Measurements from ENCODE around the gene ZNF500. TPM values are rescaled to one million over a fixed set of nuclear protein-coding genes. Genes with fewer than 3 reads are reported as not detected.

ZNF500 gene
- total and polyA plus RNA-seq, 2 of the 4 experiments (the other 2 are of a cell fraction), result 4.5 to 5.9 TPM

DNA sequence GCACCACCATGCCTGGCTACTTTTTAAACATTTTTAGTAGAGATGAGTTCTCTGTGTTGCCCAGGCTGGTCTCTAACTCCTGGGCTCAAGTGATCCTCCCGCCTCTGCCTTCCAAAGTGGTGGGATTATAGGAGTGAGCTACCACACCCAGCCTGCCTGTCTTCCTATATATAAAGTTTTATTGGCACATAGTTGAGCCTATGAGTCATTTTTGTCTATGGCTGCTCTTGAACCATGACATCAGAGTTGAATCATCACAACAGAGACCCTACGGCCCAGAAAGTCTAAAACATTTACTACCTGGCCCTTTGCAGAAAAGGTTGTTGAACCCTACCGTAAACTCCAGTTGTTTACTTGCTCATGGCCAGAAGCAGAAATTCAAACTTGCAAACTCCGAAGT, 13.3 kb upstream of the ZNF500 start:
- DNase-seq, result peak; percentile 23
- Histone ChIP-seq H2AFZ (replicated peaks; ENCODE audit: low read length, poor library complexity) (no peak overlapping the region), H3K56ac (ENCODE audit: extremely low read depth, insufficient read depth, low read length) (no peak overlapping the region), H3K14ac (replicated peaks; ENCODE audit: low read depth, low read length) (no peak overlapping the region), H2BK15ac (ENCODE audit: low read depth, low read length) (no peak overlapping the region), H3K9me3 (ENCODE audit: control insufficient read depth, insufficient read depth, low read length) (no peaks in the 10 kb centered on the region), H3K79me1 (ENCODE audit: low read depth in 1 of 2, low read length in 2 of 2) (no peaks in the 10 kb centered on the region), H4K8ac (ENCODE audit: low read depth in 2 of 2, low read length in 2 of 2) (no peak overlapping the region), H3K27ac (ENCODE audit: insufficient read depth, low read length) (no peak overlapping the region), H4K20me1 (ENCODE audit: insufficient read depth, low read length) (no peaks in the 10 kb centered on the region), H2AK9ac (replicated peaks; ENCODE audit: low read depth, low read length, poor library complexity) (no peak overlapping the region), H3K4me1 (ENCODE audit: control insufficient read depth, insufficient read depth, low read length) (no peaks in the 10 kb centered on the region), H3K9me1 (ENCODE audit: insufficient read depth, low read length) (no peaks in the 10 kb centered on the region), H3K4me3 (ENCODE audit: insufficient read depth, low read depth, low read length) (no peak overlapping the region), H3K18ac (ENCODE audit: low read depth, low read length) (no peak overlapping the region), H2BK20ac (ENCODE audit: low read depth, low read length) (no peak overlapping the region), H3K36me3 (ENCODE audit: control insufficient read depth, insufficient read depth, low read length) (no peaks in the 10 kb centered on the region), H2AK5ac (ENCODE audit: low read depth, low read length) (no peak overlapping the region), H3K4me2 (ENCODE audit: low read depth, low read length) (no peak overlapping the region), H4K91ac (ENCODE audit: insufficient read depth, low read depth, low read length) (no peak overlapping the region), H3K23ac (ENCODE audit: low read depth, low read length) (no peak overlapping the region), H4K5ac (ENCODE audit: low read depth, low read length) (no peak overlapping the region), H2BK120ac (ENCODE audit: low read depth, low read length) (no peak overlapping the region), H3K9ac (ENCODE audit: low read depth, low read length) (no peak overlapping the region), H3K27me3 (ENCODE audit: control insufficient read depth, insufficient read depth, low read length) (no peaks in the 10 kb centered on the region), H2BK5ac (ENCODE audit: low read depth, low read length, poor library complexity, severe bottlenecking) (no peak overlapping the region), H3K4ac (ENCODE audit: low read depth, low read length) (no peak overlapping the region)
- POLR2A ChIA-PET (ENCODE audit: unreplicated experiment), result no interaction called here
- TF ChIP-seq MXI1 (IDR thresholded peaks at IDR 0.05; ENCODE audit: borderline replicate concordance, low read depth, low read length) (no peak), BHLHE40 (IDR thresholded peaks at IDR 0.05; ENCODE audit: low read depth, low read length) (no peak), SMC3 (IDR thresholded peaks at IDR 0.05; ENCODE audit: low read depth, low read length) (no peak), MAZ (IDR thresholded peaks at IDR 0.05; ENCODE audit: borderline replicate concordance, low read depth, low read length) (no peak), NFE2L2 (IDR thresholded peaks at IDR 0.05; ENCODE audit: low read depth, low read length) (no peak), RAD21 (IDR thresholded peaks at IDR 0.05; ENCODE audit: low read length) (no peak), RCOR1 (IDR thresholded peaks at IDR 0.05; ENCODE audit: insufficient replicate concordance, low read length) (no peak), CEBPB (IDR thresholded peaks at IDR 0.05; ENCODE audit: low read depth, low read length) (no peak), RFX5 (IDR thresholded peaks at IDR 0.05; ENCODE audit: low read depth, low read length) (no peak), CHD1 (IDR thresholded peaks at IDR 0.05; ENCODE audit: low read depth, low read length) (no peak), MAFK (IDR thresholded peaks at IDR 0.05; ENCODE audit: low read depth, low read length) (no peak), FOS (IDR thresholded peaks at IDR 0.05; ENCODE audit: low read depth, low read length) (no peak), CTCF (conservative IDR thresholded peaks at IDR 0.05; ENCODE audit: low read depth, low read length) (no peak), POLR2A (IDR thresholded peaks at IDR 0.05; ENCODE audit: low read depth, low read length) (no peak)
- TF ChIP-seq, protein P1, sequence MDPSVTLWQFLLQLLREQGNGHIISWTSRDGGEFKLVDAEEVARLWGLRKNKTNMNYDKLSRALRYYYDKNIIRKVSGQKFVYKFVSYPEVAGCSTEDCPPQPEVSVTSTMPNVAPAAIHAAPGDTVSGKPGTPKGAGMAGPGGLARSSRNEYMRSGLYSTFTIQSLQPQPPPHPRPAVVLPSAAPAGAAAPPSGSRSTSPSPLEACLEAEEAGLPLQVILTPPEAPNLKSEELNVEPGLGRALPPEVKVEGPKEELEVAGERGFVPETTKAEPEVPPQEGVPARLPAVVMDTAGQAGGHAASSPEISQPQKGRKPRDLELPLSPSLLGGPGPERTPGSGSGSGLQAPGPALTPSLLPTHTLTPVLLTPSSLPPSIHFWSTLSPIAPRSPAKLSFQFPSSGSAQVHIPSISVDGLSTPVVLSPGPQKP (IDR thresholded peaks at IDR 0.05; ENCODE audit: borderline replicate concordance, low read depth, low read length), result no peak
- TF ChIP-seq, protein P2, sequence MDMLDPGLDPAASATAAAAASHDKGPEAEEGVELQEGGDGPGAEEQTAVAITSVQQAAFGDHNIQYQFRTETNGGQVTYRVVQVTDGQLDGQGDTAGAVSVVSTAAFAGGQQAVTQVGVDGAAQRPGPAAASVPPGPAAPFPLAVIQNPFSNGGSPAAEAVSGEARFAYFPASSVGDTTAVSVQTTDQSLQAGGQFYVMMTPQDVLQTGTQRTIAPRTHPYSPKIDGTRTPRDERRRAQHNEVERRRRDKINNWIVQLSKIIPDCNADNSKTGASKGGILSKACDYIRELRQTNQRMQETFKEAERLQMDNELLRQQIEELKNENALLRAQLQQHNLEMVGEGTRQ (IDR thresholded peaks at IDR 0.05; ENCODE audit: low read depth, low read length), result no peak
- BruUV-seq (replicated peaks), result no TSS peak
- in situ Hi-C loops (cut with MboI; ENCODE audit: low sequenced_read_pairs), result no loop called here
- no peak for ATAC-seq (ENCODE audit: low read depth)
- 100% methylated on average over 1 of the region's 4 CpGs; no CpG with 5 or more reads in 1 of the 2 experiments for WGBS, 2 experiments (ENCODE audit: extremely low coverage in 2 of 2, insufficient read length in 1 of 2)
- dilution Hi-C loops (cut with HindIII; ENCODE audit: low sequenced_read_pairs, unreplicated experiment), result no loop called here
- intact Hi-C loops (cut with micrococcal nuclease), result no loop called here
- CTCF ChIA-PET, result no interaction called here
